ENCODE data around the gene KIF7.

GRCh38 chr15:89623165-89623564 lies 32.1 kb downstream of the KIF7 start:
- TF ChIP-seq CREB1 (IDR thresholded peaks at IDR 0.05) = no peak
- no peak for TF ChIP-seq CTCF (IDR thresholded peaks at IDR 0.05; ENCODE audit: control extremely low read depth in 1 of 3, insufficient read depth in 1 of 3, low read depth in 1 of 3, low read length in 3 of 3)
- no peak for TF ChIP-seq EZH2 (IDR thresholded peaks at IDR 0.05; ENCODE audit: low read depth, low read length, severe bottlenecking)
- TF ChIP-seq JUN (IDR thresholded peaks at IDR 0.05; ENCODE audit: low read depth, low read length) = no peak
- TF ChIP-seq FOSL1 (IDR thresholded peaks at IDR 0.05; ENCODE audit: insufficient read depth, low read depth, low read length) = no peak
